ENCODE data around the gene PSMB5.

Gene PSMB5

GRCh38 chr14:23060536-23061260 lies 26.0 kb upstream of the PSMB5 start:
- no peak for DNase-seq

GRCh38 chr14:23058654-23059504 lies 24.2 kb upstream of the PSMB5 start:
- no peak for DNase-seq

- no peak for DNase-seq
Measured at GRCh38 chr14:23057757-23058653, 23.3 kb upstream of the PSMB5 start.

- DNase-seq = no peak
Measured at GRCh38 chr14:23056956-23057756, 22.5 kb upstream of the PSMB5 start, which contains the start of gene CDH24. TSS of gene CDH24 (minus strand) at chr14:23057520. CDS start at chr14:23055733, 1,787 bp downstream.

GRCh38 chr14:23056145-23056955 lies 21.6 kb upstream of the PSMB5 start:
- DNase-seq = no peak

- no peak for DNase-seq
Measured at GRCh38 chr14:23055621-23056144, 21.0 kb upstream of the PSMB5 start.

- DNase-seq = no peak
Measured at GRCh38 chr14:23055147-23055550, 20.4 kb upstream of the PSMB5 start.

- DNase-seq = no peak
Measured at GRCh38 chr14:23054000-23054811, 19.5 kb upstream of the PSMB5 start.

- no peak for DNase-seq
Measured at GRCh38 chr14:23053426-23053825, 18.7 kb upstream of the PSMB5 start.

GRCh38 chr14:23052671-23053070 lies 18.0 kb upstream of the PSMB5 start:
- DNase-seq = no peak

- no peak for DNase-seq
Measured at GRCh38 chr14:23052182-23052623, 17.5 kb upstream of the PSMB5 start.

- DNase-seq = no peak
Measured at GRCh38 chr14:23051141-23052057, 16.7 kb upstream of the PSMB5 start.

GRCh38 chr14:23049011-23049410 lies 14.3 kb upstream of the PSMB5 start:
- no peak for DNase-seq

- DNase-seq = no peak
Measured at GRCh38 chr14:23047751-23048693, 13.3 kb upstream of the PSMB5 start.

GRCh38 chr14:23047034-23047634 lies 12.4 kb upstream of the PSMB5 start:
- no peak for DNase-seq
